B cell (primary cell): Measurements from ENCODE around the gene TNXB.

Experiments
- CTCF ChIP-seq: fragments of 200-600 bp; IDR thresholded peaks from one replicate; pipeline ENCODE4 v1.8.0; 2022; ENCODE audit warnings: antibody characterized with exemption, mild to moderate bottlenecking
- EZH2 ChIP-seq: IDR thresholded peaks from 2 replicates; pipeline ENCODE4 v1.6.1; 2012; ENCODE audit warnings: borderline replicate concordance, low read depth, mild to moderate bottlenecking, moderate library complexity, low read length; ENCODE audit not compliant: insufficient read depth, poor library complexity, severe bottlenecking

GRCh38 chr6:32127409-32127716, 18.2 kb upstream of the TNXB start:
- TF ChIP-seq CTCF (no peak), EZH2 (no peak)
